Measurements from ENCODE around the gene STRN3.

GRCh38 chr14:30872602-30873001 is 153.6 kb downstream of the STRN3 start:
- no peak for TF ChIP-seq CTCF (IDR thresholded peaks at IDR 0.05)
- no peak for TF ChIP-seq POLR2A (IDR thresholded peaks at IDR 0.05)

Data from esophagus squamous epithelium (tissue), 4 donors.